ENCODE data around the gene PIGK.

DNA sequence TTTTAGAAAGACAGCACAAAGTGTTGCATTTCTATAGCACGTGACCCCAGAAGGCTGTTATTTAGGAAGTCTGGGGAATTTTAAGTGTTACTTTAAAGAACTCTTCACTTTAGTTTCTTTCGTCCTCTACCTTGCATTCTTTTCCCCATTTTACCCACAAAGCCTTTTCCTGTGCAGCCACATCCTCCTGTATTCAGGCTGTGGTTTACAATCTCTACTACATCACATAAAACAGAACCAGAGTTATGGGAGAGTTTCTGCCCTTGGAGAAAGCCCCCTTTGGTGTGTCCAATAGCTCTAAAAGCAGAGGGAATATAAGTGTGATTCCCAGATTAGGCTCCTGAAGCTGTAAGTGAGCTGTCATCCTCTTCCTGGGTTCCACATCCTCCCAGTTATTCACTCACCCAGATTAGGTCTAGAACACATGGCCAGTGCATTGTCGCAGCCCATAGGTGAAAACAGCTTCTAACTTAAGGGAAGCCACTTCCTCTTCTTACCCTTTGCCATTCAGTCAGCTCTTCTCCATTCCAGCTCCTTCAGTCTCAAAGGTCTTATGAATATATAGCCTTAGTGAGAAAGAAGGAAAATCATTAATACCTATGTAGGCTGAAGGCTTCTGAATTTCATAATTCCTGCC, 171.1 kb downstream of the PIGK start:
- no peak for TF ChIP-seq TAF1 (IDR thresholded peaks at IDR 0.05; ENCODE audit: low read depth, low read length)
- no peak for TF ChIP-seq POLR2A (IDR thresholded peaks at IDR 0.05; ENCODE audit: low read depth, low read length)
- TF ChIP-seq POLR2AphosphoS5 (IDR thresholded peaks at IDR 0.05; ENCODE audit: low read depth, low read length) = no peak
- no peak for TF ChIP-seq PAX5 (IDR thresholded peaks at IDR 0.05; ENCODE audit: insufficient read depth, low read length, severe bottlenecking)

Data from GM12891 (cell line).